ENCODE results near the gene CDH23.

Gene CDH23

GRCh38 chr10:71684356-71685173 lies 287.8 kb downstream of the CDH23 start:
- H3K27me3 ChIP-seq (ENCODE audit: insufficient read depth, poor library complexity, severe bottlenecking): no peaks in the 10 kb centered on the region
- H3K27ac ChIP-seq (ENCODE audit: poor library complexity, severe bottlenecking): no peak overlapping the region
- no peak for ATAC-seq (ENCODE audit: low read depth)
- H3K4me3 ChIP-seq (ENCODE audit: severe bottlenecking): no peak overlapping the region
- no peaks in the 10 kb centered on the region for H3K9me3 ChIP-seq (ENCODE audit: severe bottlenecking)
- no peak for DNase-seq (ENCODE audit: low spot score)
- no peaks in the 10 kb centered on the region for H3K36me3 ChIP-seq (ENCODE audit: low read depth)
- H3K4me1 ChIP-seq (ENCODE audit: insufficient read depth, poor library complexity, severe bottlenecking): no peaks in the 10 kb centered on the region
- TF ChIP-seq CTCF (IDR thresholded peaks at IDR 0.05; ENCODE audit: poor library complexity, severe bottlenecking): no peak

GRCh38 chr10:71685554-71686232 lies 289.0 kb downstream of the CDH23 start:
- no peak for TF ChIP-seq CTCF (IDR thresholded peaks at IDR 0.05; ENCODE audit: poor library complexity, severe bottlenecking)
- no peak overlapping the region for H3K4me3 ChIP-seq (ENCODE audit: severe bottlenecking)
- ATAC-seq (ENCODE audit: low read depth) (no peak), DNase-seq (ENCODE audit: low spot score) (no peak)
- H3K9me3 ChIP-seq (ENCODE audit: severe bottlenecking): no peaks in the 10 kb centered on the region
- no peak overlapping the region for H3K27ac ChIP-seq (ENCODE audit: poor library complexity, severe bottlenecking)
- no peaks in the 10 kb centered on the region for H3K27me3 ChIP-seq (ENCODE audit: insufficient read depth, poor library complexity, severe bottlenecking)
- no peaks in the 10 kb centered on the region for H3K4me1 ChIP-seq (ENCODE audit: insufficient read depth, poor library complexity, severe bottlenecking)
- H3K36me3 ChIP-seq (ENCODE audit: low read depth): no peaks in the 10 kb centered on the region

GRCh38 chr10:71687077-71687476 lies 290.4 kb downstream of the CDH23 start:
- TF ChIP-seq CTCF (IDR thresholded peaks at IDR 0.05; ENCODE audit: poor library complexity, severe bottlenecking): no peak
- no peak for ATAC-seq (ENCODE audit: low read depth)

GRCh38 chr10:71687480-71687879 lies 290.8 kb downstream of the CDH23 start:
- TF ChIP-seq CTCF (IDR thresholded peaks at IDR 0.05; ENCODE audit: poor library complexity, severe bottlenecking): no peak
- no peak overlapping the region for H3K27ac ChIP-seq (ENCODE audit: poor library complexity, severe bottlenecking)
- ATAC-seq (ENCODE audit: low read depth) (no peak), DNase-seq (ENCODE audit: low spot score) (no peak)
- H3K36me3 ChIP-seq (ENCODE audit: low read depth): no peaks in the 10 kb centered on the region
- no peaks in the 10 kb centered on the region for H3K4me1 ChIP-seq (ENCODE audit: insufficient read depth, poor library complexity, severe bottlenecking)
- no peak overlapping the region for H3K4me3 ChIP-seq (ENCODE audit: severe bottlenecking)
- H3K27me3 ChIP-seq (ENCODE audit: insufficient read depth, poor library complexity, severe bottlenecking): no peaks in the 10 kb centered on the region
- no peaks in the 10 kb centered on the region for H3K9me3 ChIP-seq (ENCODE audit: severe bottlenecking)

More at GRCh38 chr10:71687077-71687476, 290.4 kb downstream of the CDH23 start:
- Histone ChIP-seq H3K4me3 (ENCODE audit: severe bottlenecking) (no peak overlapping the region), H3K36me3 (ENCODE audit: low read depth) (no peaks in the 10 kb centered on the region), H3K27me3 (ENCODE audit: insufficient read depth, poor library complexity, severe bottlenecking) (no peaks in the 10 kb centered on the region), H3K4me1 (ENCODE audit: insufficient read depth, poor library complexity, severe bottlenecking) (no peaks in the 10 kb centered on the region), H3K9me3 (ENCODE audit: severe bottlenecking) (no peaks in the 10 kb centered on the region), H3K27ac (ENCODE audit: poor library complexity, severe bottlenecking) (no peak overlapping the region)
- DNase-seq (ENCODE audit: low spot score): no peak

- TF ChIP-seq CTCF (IDR thresholded peaks at IDR 0.05; ENCODE audit: poor library complexity, severe bottlenecking): no peak
- Histone ChIP-seq H3K27me3 (ENCODE audit: insufficient read depth, poor library complexity, severe bottlenecking) (no peaks in the 10 kb centered on the region), H3K4me3 (ENCODE audit: severe bottlenecking) (no peak overlapping the region), H3K9me3 (ENCODE audit: severe bottlenecking) (no peaks in the 10 kb centered on the region), H3K36me3 (ENCODE audit: low read depth) (no peaks in the 10 kb centered on the region), H3K4me1 (ENCODE audit: insufficient read depth, poor library complexity, severe bottlenecking) (no peaks in the 10 kb centered on the region), H3K27ac (ENCODE audit: poor library complexity, severe bottlenecking) (no peak overlapping the region)
- DNase-seq (ENCODE audit: low spot score): no peak
- no peak for ATAC-seq (ENCODE audit: low read depth)
Observed at GRCh38 chr10:71688256-71688655, 291.5 kb downstream of the CDH23 start.
